Uterus (tissue), 2 donors: ENCODE data around the gene GALNT6.

Experiments
- CTCF ChIP-seq, 4 experiments: fragments of 200-600 bp in 2 of 4; fragments of 450-650 bp in 2 of 4; sonication (generic) in 2 of 4; IDR thresholded peaks; one replicate each; pipeline ENCODE4 v1.5.1; 2016 to 2019; ENCODE audit warnings: antibody characterized with exemption in 4 of 4, mild to moderate bottlenecking in 2 of 4, moderate library complexity in 1 of 4
- POLR2A ChIP-seq, 2 donors: fragments of 450-650 bp; IDR thresholded peaks; one replicate each; pipeline ENCODE4 v1.6.1; 2016; ENCODE audit warnings: antibody characterized with exemption in 2 of 2, mild to moderate bottlenecking in 1 of 2, moderate library complexity in 1 of 2

GRCh38 chr12:51404627-51405026, 13.4 kb upstream of the GALNT6 start:
- TF ChIP-seq CTCF (IDR thresholded peaks at IDR 0.05) = no peak
- no peak for TF ChIP-seq POLR2A (IDR thresholded peaks at IDR 0.05)
